PFSK-1 (cell line): Measurements from ENCODE around the gene ARHGAP8.

Source experiments
- FOXP2 ChIP-seq: optimal IDR thresholded peaks from 2 replicates; pipeline ENCODE3; 2011; ENCODE audit warnings: borderline replicate concordance, control low read depth, inconsistent platforms; ENCODE audit not compliant: insufficient read depth; ENCODE audit errors: extremely low read length, extremely low read depth
- POLR2AphosphoS5 ChIP-seq: IDR thresholded peaks from 2 replicates; pipeline ENCODE4 v1.6.1; 2012; ENCODE audit warnings: low read depth, mild to moderate bottlenecking, control low read depth, low read length, moderate library complexity
- TAF1 ChIP-seq: IDR thresholded peaks from 2 replicates; pipeline ENCODE4 v1.6.1; 2012; ENCODE audit warnings: low read length, control low read depth, borderline replicate concordance; ENCODE audit not compliant: insufficient read depth
- TF ChIP-seq, protein P1 (sequence below), 2 experiments: IDR thresholded peaks; 2 replicates each; pipeline versions ENCODE4 v1.6.1 to v1.8.0; 2011 to 2012; ENCODE audit warnings: low read depth in 2 of 2, low read length in 2 of 2, control low read depth in 1 of 2, inconsistent platforms in 1 of 2, mild to moderate bottlenecking in 1 of 2, moderate library complexity in 1 of 2; ENCODE audit not compliant: insufficient read depth in 1 of 2

DNA sequence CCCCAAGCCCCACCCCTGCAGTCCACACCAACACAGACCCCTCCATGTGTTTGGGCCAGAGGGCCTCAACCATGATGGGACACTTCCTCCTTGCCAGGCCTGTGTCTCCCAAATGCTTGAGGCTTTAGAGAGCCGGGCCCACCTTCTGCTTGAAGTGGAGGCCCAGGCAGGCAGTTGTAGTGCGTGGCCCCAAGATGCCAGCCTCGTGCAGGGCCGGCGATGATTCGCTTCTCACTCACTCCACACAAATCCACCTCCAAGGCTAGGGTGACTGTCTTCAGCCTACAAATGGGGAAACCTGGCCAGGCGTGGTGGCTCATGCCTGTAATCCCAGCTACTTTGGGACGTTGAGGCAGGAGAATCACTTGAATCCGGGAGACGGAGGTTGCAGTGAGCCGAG, 44.6 kb upstream of the ARHGAP8 start:
- TF ChIP-seq TAF1 = no peak
- TF ChIP-seq FOXP2 = no peak
- no peak for TF ChIP-seq POLR2AphosphoS5
- TF ChIP-seq, protein P1, sequence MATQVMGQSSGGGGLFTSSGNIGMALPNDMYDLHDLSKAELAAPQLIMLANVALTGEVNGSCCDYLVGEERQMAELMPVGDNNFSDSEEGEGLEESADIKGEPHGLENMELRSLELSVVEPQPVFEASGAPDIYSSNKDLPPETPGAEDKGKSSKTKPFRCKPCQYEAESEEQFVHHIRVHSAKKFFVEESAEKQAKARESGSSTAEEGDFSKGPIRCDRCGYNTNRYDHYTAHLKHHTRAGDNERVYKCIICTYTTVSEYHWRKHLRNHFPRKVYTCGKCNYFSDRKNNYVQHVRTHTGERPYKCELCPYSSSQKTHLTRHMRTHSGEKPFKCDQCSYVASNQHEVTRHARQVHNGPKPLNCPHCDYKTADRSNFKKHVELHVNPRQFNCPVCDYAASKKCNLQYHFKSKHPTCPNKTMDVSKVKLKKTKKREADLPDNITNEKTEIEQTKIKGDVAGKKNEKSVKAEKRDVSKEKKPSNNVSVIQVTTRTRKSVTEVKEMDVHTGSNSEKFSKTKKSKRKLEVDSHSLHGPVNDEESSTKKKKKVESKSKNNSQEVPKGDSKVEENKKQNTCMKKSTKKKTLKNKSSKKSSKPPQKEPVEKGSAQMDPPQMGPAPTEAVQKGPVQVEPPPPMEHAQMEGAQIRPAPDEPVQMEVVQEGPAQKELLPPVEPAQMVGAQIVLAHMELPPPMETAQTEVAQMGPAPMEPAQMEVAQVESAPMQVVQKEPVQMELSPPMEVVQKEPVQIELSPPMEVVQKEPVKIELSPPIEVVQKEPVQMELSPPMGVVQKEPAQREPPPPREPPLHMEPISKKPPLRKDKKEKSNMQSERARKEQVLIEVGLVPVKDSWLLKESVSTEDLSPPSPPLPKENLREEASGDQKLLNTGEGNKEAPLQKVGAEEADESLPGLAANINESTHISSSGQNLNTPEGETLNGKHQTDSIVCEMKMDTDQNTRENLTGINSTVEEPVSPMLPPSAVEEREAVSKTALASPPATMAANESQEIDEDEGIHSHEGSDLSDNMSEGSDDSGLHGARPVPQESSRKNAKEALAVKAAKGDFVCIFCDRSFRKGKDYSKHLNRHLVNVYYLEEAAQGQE (IDR thresholded peaks at IDR 0.05; ENCODE audit: insufficient read depth in 1 of 2, low read depth in 2 of 2, low read length in 2 of 2) = no peak
